Loucy (cell line): ENCODE data around the gene SAMD14.

ENCODE experiments used
- CTCF ChIP-seq: fragments of 200-600 bp; sonication (generic); conservative IDR thresholded peaks from 2 replicates; pipeline ENCODE4 v1.5.1; 2014; ENCODE audit warnings: mild to moderate bottlenecking, antibody characterized with exemption, low read length
- EZH2phosphoT487 ChIP-seq: fragments of 200-600 bp; IDR thresholded peaks from 2 replicates; pipeline ENCODE4 v1.6.1; 2018; ENCODE audit warnings: antibody characterized with exemption, mild to moderate bottlenecking, moderate library complexity, borderline replicate concordance

- TF ChIP-seq CTCF, result no peak
- TF ChIP-seq EZH2phosphoT487, result no peak
These were observed 33.9 kb downstream of the SAMD14 start for GRCh38 chr17:50096092-50096491.
